H1 (cell line): ENCODE results near the gene NOSIP. TPM values are rescaled to one million over a fixed set of nuclear protein-coding genes. Genes with fewer than 3 reads are reported as not detected.

Source experiments
- CTCF ChIA-PET: fragments of 300-600 bp; sonication (Branson Sonifier 250); formaldehyde crosslinking; loops from one replicate; lab custom pipeline; 2021; ENCODE audit not compliant: partially characterized antibody; lab: Charles Lee
- POLR2A ChIA-PET: fragments of 300-600 bp; sonication (Branson Sonifier 250); formaldehyde crosslinking; loops from one replicate; lab custom pipeline; 2021; ENCODE audit warnings: inconsistent platforms; ENCODE audit not compliant: partially characterized antibody; lab: Charles Lee
- DNase-seq, 2 experiments: peaks; one replicate each; pipeline versions ENCODE4 v3.0.0 to v3.0.0-alpha.2; 2010 to 2022; ENCODE audit warnings: low spot score in 2 of 2, low read depth in 1 of 2, mixed read lengths in 1 of 2
- FAIRE-seq: peaks from 2 replicates; lab custom pipeline; 2011; peaks lifted over from hg19 to GRCh38; lab: Jason Lieb, UNC
- H2AFZ ChIP-seq: 2 replicates; pipeline ENCODE4 v1.8.1; 2012; ENCODE audit warnings: low read length, inconsistent platforms
- H2AK5ac ChIP-seq: 2 replicates; pipeline ENCODE4 v1.6.1; 2013; ENCODE audit warnings: low read depth, low read length
- H2BK120ac ChIP-seq: replicated peaks from 2 replicates; pipeline ENCODE3; 2013; ENCODE audit warnings: low read depth, low read length, inconsistent platforms
- H2BK12ac ChIP-seq: 2 replicates; pipeline ENCODE4 v1.6.1; 2013; ENCODE audit warnings: low read depth, low read length
- H2BK15ac ChIP-seq: 2 replicates; pipeline ENCODE4 v1.6.1; 2013; ENCODE audit warnings: low read length
- H2BK20ac ChIP-seq: 2 replicates; pipeline ENCODE4 v1.6.1; 2013; ENCODE audit warnings: low read length
- H2BK5ac ChIP-seq: 2 replicates; pipeline ENCODE4 v1.6.1; 2013; ENCODE audit warnings: low read depth, low read length
- H3K14ac ChIP-seq: 2 replicates; pipeline ENCODE4 v1.6.1; 2013; ENCODE audit warnings: inconsistent platforms; ENCODE audit not compliant: insufficient read length
- H3K18ac ChIP-seq: 2 replicates; pipeline ENCODE4 v1.6.1; 2013; ENCODE audit warnings: low read length; ENCODE audit errors: extremely low read depth
- H3K23ac ChIP-seq: 2 replicates; pipeline ENCODE4 v1.6.1; 2013; ENCODE audit warnings: inconsistent platforms; ENCODE audit not compliant: insufficient read length
- H3K23me2 ChIP-seq: 2 replicates; pipeline ENCODE4 v1.6.1; 2013; ENCODE audit warnings: low read depth, low read length
- H3K27ac ChIP-seq: 2 replicates; pipeline ENCODE4 v1.6.1; 2011; ENCODE audit warnings: low read depth, low read length, inconsistent platforms
- H3K27me3 ChIP-seq, 4 experiments: replicated peaks in 1 of 4; 1 replicate in 1 of 4; 2 replicates in 3 of 4; pipeline versions ENCODE4 v1.6.1 to v1.8.1; 2011 to 2013; ENCODE audit warnings: low read length in 3 of 4, mild to moderate bottlenecking in 3 of 4, inconsistent platforms in 2 of 4, mixed read lengths in 2 of 4, moderate library complexity in 1 of 4; ENCODE audit not compliant: control insufficient read depth in 3 of 4, insufficient read depth in 3 of 4; ENCODE audit errors: extremely low read depth in 1 of 4
- H3K36me3 ChIP-seq, 4 experiments: 2 replicates each; pipeline versions ENCODE4 v1.6.1 to v1.8.1; 2011 to 2013; ENCODE audit warnings: mild to moderate bottlenecking in 4 of 4, low read length in 3 of 4, moderate library complexity in 2 of 4, control low read depth in 1 of 4, inconsistent platforms in 1 of 4; ENCODE audit not compliant: insufficient read depth in 4 of 4, control insufficient read depth in 2 of 4
- H3K4ac ChIP-seq: replicated peaks from 2 replicates; pipeline ENCODE3; 2013; ENCODE audit warnings: low read length, low read depth, mixed read lengths, inconsistent platforms; ENCODE audit not compliant: insufficient read length
- H3K4me1 ChIP-seq, 4 experiments: replicated peaks in 1 of 4; 1 replicate in 1 of 4; 2 replicates in 3 of 4; pipeline versions ENCODE4 v1.6.1 to v1.8.1; 2011 to 2013; ENCODE audit warnings: low read length in 3 of 4, inconsistent platforms in 2 of 4, mixed read lengths in 1 of 4; ENCODE audit not compliant: insufficient read depth in 4 of 4, control insufficient read depth in 3 of 4
- H3K4me2 ChIP-seq, 2 experiments: 2 replicates each; pipeline versions ENCODE4 v1.6.1 to v1.8.1; 2011 to 2013; ENCODE audit warnings: low read depth in 2 of 2, low read length in 2 of 2, control low read depth in 1 of 2, inconsistent platforms in 1 of 2, mild to moderate bottlenecking in 1 of 2; ENCODE audit not compliant: insufficient read depth in 1 of 2
- H3K4me3 ChIP-seq, 4 experiments: fragments of 200-600, 300-600 bp in 1 of 4; sonication (generic), shearing (Covaris generic), sonication (Bioruptor Twin) in 1 of 4; 2 replicates each; pipeline versions ENCODE4 v1.5.1 to v1.8.1; 2011 to 2016; ENCODE audit warnings: low read length in 4 of 4, low read depth in 3 of 4, control low read depth in 2 of 4, inconsistent platforms in 2 of 4, mild to moderate bottlenecking in 2 of 4, mixed read lengths in 1 of 4, moderate library complexity in 1 of 4; ENCODE audit not compliant: insufficient read depth in 2 of 4; ENCODE audit errors: extremely low read depth in 1 of 4
- H3K56ac ChIP-seq: replicated peaks from 2 replicates; pipeline ENCODE3; 2013; ENCODE audit warnings: low read depth, mild to moderate bottlenecking, mixed read lengths, low read length, inconsistent platforms; ENCODE audit not compliant: insufficient read length
- H3K79me1 ChIP-seq: 2 replicates; pipeline ENCODE4 v1.6.1; 2013; ENCODE audit warnings: low read depth, low read length, control low read depth
- H3K79me2 ChIP-seq, 2 experiments: 2 replicates each; pipeline versions ENCODE4 v1.6.1 to v1.8.1; 2012 to 2013; ENCODE audit warnings: low read length in 2 of 2, mild to moderate bottlenecking in 2 of 2, inconsistent platforms in 1 of 2; ENCODE audit not compliant: insufficient read depth in 2 of 2, control insufficient read depth in 1 of 2
- H3K9ac ChIP-seq, 4 experiments: replicated peaks in 1 of 4; 1 replicate in 1 of 4; 2 replicates in 3 of 4; pipeline versions ENCODE4 v1.6.1 to v1.8.1; 2011 to 2013; ENCODE audit warnings: low read depth in 3 of 4, low read length in 3 of 4, control low read depth in 2 of 4, mild to moderate bottlenecking in 2 of 4, moderate library complexity in 2 of 4, inconsistent platforms in 1 of 4; ENCODE audit errors: extremely low read depth in 1 of 4
- H3K9me3 ChIP-seq, 2 experiments: 2 replicates each; pipeline versions ENCODE4 v1.6.1 to v1.8.1; 2012 to 2013; ENCODE audit warnings: mild to moderate bottlenecking in 2 of 2, moderate library complexity in 2 of 2, control low read depth in 1 of 2, inconsistent platforms in 1 of 2, low read depth in 1 of 2, low read length in 1 of 2, mixed read lengths in 1 of 2; ENCODE audit not compliant: insufficient read depth in 2 of 2
- H4K20me1 ChIP-seq, 2 experiments: replicated peaks in 1 of 2; 2 replicates each; pipeline versions ENCODE3 to v1.8.1; 2011 to 2013; ENCODE audit warnings: inconsistent platforms in 2 of 2, low read length in 2 of 2, mild to moderate bottlenecking in 1 of 2; ENCODE audit not compliant: insufficient read depth in 2 of 2, control insufficient read depth in 1 of 2
- H4K5ac ChIP-seq: 2 replicates; pipeline ENCODE4 v1.6.1; 2013; ENCODE audit warnings: low read length, low read depth, mixed read lengths, inconsistent platforms; ENCODE audit not compliant: insufficient read length
- H4K8ac ChIP-seq: 2 replicates; pipeline ENCODE4 v1.8.0; 2013; ENCODE audit warnings: mild to moderate bottlenecking, moderate library complexity, low read length, inconsistent platforms; ENCODE audit not compliant: insufficient read depth; ENCODE audit errors: extremely low read depth
- H4K91ac ChIP-seq: replicated peaks from 2 replicates; pipeline ENCODE3; 2013; ENCODE audit warnings: low read length, mixed read lengths, inconsistent platforms; ENCODE audit not compliant: insufficient read length
- CREB1 ChIP-seq: IDR thresholded peaks from 2 replicates; pipeline ENCODE4 v1.6.1; 2012; ENCODE audit warnings: inconsistent platforms
- GTF2F1 ChIP-seq: IDR thresholded peaks from 2 replicates; pipeline ENCODE4 v1.6.1; 2012; ENCODE audit warnings: low read depth, low read length, improper control_type of control experiment, borderline replicate concordance
- NANOG ChIP-seq: IDR thresholded peaks from 2 replicates; pipeline ENCODE4 v1.6.1; 2011; ENCODE audit warnings: low read length, low read depth, mild to moderate bottlenecking, inconsistent platforms; ENCODE audit not compliant: insufficient read depth, poor library complexity, severe bottlenecking
- PHF8 ChIP-seq: fragments of 200-600 bp; sonication (generic); conservative IDR thresholded peaks from 2 replicates; pipeline ENCODE4 v1.7.1; 2012; ENCODE audit warnings: low read depth, mild to moderate bottlenecking, inconsistent platforms, low read length, moderate library complexity
- RBBP5 ChIP-seq: IDR thresholded peaks from 2 replicates; pipeline ENCODE4 v1.7.1; 2012; ENCODE audit warnings: low read depth, mild to moderate bottlenecking, inconsistent platforms, low read length, moderate library complexity, borderline replicate concordance
- SP1 ChIP-seq: IDR thresholded peaks from 2 replicates; pipeline ENCODE4 v1.6.1; 2011; ENCODE audit warnings: low read depth, low read length
- WGBS, 2 experiments: shearing (Covaris generic) in 1 of 2; methylation state at CpG; one replicate each; pipeline versions ENCODE4 v1.1.6 to v1.1.7; 2013 to 2015; ENCODE audit warnings: low lambda C conversion rate in 2 of 2, mixed read lengths in 2 of 2, inconsistent platforms in 1 of 2, low coverage in 1 of 2, missing lambda C conversion rate in 1 of 2; ENCODE audit not compliant: insufficient replicate concordance in 2 of 2, insufficient coverage in 1 of 2, insufficient read length in 1 of 2; ENCODE audit errors: extremely low coverage in 1 of 2, missing lambda C conversion rate in 1 of 2; 5-methylcytosine and 5-hydroxymethylcytosine counted together
- long read RNA-seq, 2 experiments: library from RNA in 1 of 2; library from capped mRNA in 1 of 2; stranded (forward); transcript quantifications; one replicate each; pipeline ENCODE4 v2.0.0, GENCODE V29; 2021; ENCODE audit warnings: inconsistent platforms in 1 of 2
- polyA minus RNA-seq, 3 experiments: library from RNA; depleted of rRNA, polyadenylated mRNA; stranded (reverse); fragments of >200 nt; gene quantifications; 1 replicate in 2 of 3; 2 replicates in 1 of 3; pipeline ENCODE4 v1.2.3, GENCODE V29; 2011
- polyA plus RNA-seq, 7 experiments: library from polyadenylated mRNA; depleted of rRNA in 3 of 7; stranded (reverse) in 5 of 7; unstranded in 2 of 7; fragments of >200 nt in 5 of 7; fragments of 200-250 nt in 2 of 7; gene quantifications; 1 replicate in 5 of 7; 2 replicates in 1 of 7; 4 replicates in 1 of 7; pipeline versions ENCODE4 v1.2.1 to v1.2.3, GENCODE V29; 2011 to 2013; ENCODE audit warnings: missing spikeins in 2 of 7, mixed read lengths in 2 of 7
- total RNA-seq: library from RNA; stranded (reverse); fragmentation: NEBNext Ultra II Directional; extraction: Animal tissue kit (Norgen Biotek cat#: 25700); gene quantifications from 2 replicates; pipeline ENCODE4 v1.2.1, GENCODE V29; 2021

The NOSIP gene, protein sequence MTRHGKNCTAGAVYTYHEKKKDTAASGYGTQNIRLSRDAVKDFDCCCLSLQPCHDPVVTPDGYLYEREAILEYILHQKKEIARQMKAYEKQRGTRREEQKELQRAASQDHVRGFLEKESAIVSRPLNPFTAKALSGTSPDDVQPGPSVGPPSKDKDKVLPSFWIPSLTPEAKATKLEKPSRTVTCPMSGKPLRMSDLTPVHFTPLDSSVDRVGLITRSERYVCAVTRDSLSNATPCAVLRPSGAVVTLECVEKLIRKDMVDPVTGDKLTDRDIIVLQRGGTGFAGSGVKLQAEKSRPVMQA
- total RNA-seq = 85.1 and 93.8 TPM in 2 replicates
- 192 and 254 TPM in 2 replicates for polyA plus RNA-seq (2011; rRNA removed)
- polyA plus RNA-seq (2011; cell fraction: cytosol; rRNA removed) = 176 TPM
- 194 TPM for polyA plus RNA-seq (2011; cell fraction: nucleus; rRNA removed)
- 110 to 131 TPM (median 125 TPM) in 4 replicates for polyA plus RNA-seq (2012, experiment 1 of 2)
- polyA plus RNA-seq (2012, experiment 2 of 2) = 159 TPM
- 52.7 TPM for polyA plus RNA-seq (2013, experiment 1 of 2)
- polyA plus RNA-seq (2013, experiment 2 of 2) = 50.1 TPM
- 67.6 and 81.3 TPM in 2 replicates for polyA minus RNA-seq (2011; rRNA and poly(A)+ RNA removed)
- polyA minus RNA-seq (2011; cell fraction: cytosol; rRNA and poly(A)+ RNA removed) = 69.6 TPM
- 59.9 TPM for polyA minus RNA-seq (2011; cell fraction: nucleus; rRNA and poly(A)+ RNA removed)
- long read RNA-seq, experiment 1, transcript NOSIP-204 (9 exons, 1,005 nt) = major isoform, 26 of 63 reads
- long read RNA-seq, experiment 1, partial matches to known transcripts = 34 of 63 reads
- long read RNA-seq, experiment 1, other reads (novel, unspliced or antisense) = 1 of 63 reads
- long read RNA-seq, experiment 2, transcript NOSIP-204 (9 exons, 1,005 nt) = major isoform, 224 of 266 reads
- long read RNA-seq, experiment 2, transcript NOSIP-201 (9 exons, 1,000 nt) = minor isoform, 22 of 266 reads
- long read RNA-seq, experiment 2, partial matches to known transcripts = 3 of 266 reads
- long read RNA-seq, experiment 2, other reads (novel, unspliced or antisense) = 17 of 266 reads

DNA sequence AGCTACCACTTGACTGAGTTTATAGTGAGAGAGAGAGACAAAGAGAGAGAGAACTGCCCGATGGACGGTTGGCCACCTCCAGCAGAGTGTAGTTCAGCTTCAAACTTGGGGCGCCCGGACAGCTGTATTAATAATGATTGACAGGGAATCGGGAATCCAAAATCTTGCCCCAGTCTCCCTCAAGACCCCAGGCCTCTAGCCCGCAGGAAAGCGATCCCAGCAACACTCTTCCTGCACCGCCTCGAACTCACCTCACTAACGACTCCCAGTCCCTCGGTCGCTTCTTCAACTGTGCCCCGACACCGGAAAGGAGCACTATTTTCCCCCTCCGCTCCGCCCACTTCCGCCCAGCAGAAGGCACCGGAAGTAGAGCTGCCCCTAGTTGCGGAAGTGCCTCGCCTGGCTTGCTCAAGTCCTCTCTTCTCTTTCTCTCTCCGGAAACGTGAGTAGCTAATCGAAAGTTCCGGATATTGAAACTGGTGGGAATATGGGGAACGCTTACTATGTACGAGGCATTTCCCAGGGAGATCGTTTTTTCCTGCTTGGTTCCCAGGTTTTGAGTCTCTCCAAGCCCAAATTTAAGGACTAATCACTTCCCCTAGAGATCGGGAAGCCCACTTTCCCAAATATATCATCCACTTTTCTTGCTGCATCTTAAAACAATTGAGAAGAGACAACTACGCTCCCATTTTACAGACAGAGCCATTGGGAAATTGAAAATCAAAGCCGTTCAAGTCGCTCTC, at the start of gene NOSIP:
NOSIP (minus strand) TSS at position 293 of the 743 bp plus-strand sequence. CDS start 19,865 bp downstream, outside the sequence.
- Histone ChIP-seq H2BK12ac (no peak within 1 kb of the TSS), H4K5ac (no peak within 1 kb of the TSS), H4K20me1 (peaks cover 0 to 1% of the 10 kb centered on the region in 2 experiments), H4K8ac (peak within 1 kb of the TSS; percentile 72), H3K79me2 (peaks cover 5 to 34% of the 10 kb centered on the region in 2 experiments), H3K56ac (no peak within 1 kb of the TSS), H3K14ac (no peak within 1 kb of the TSS), H3K9ac (peak within 1 kb of the TSS; percentile 81 to 90 (median 84)), H2AK5ac (0 out of 2 replicates have a peak within 1 kb of the TSS, but pooled peaks have one; percentile 34), H3K18ac (peak within 1 kb of the TSS; percentile 75; the same call in 1 of the 2 replicates), H4K91ac (peak within 1 kb of the TSS; percentile 36), H2AFZ (peak within 1 kb of the TSS; percentile 63; the same call in 1 of the 2 replicates), H3K27ac (peak within 1 kb of the TSS; percentile 51), H3K9me3 (no peaks in the 10 kb centered on the region), H3K4me2 (peak within 1 kb of the TSS; percentile 75 to 90), H3K23ac (no peak within 1 kb of the TSS), H3K79me1 (peaks cover 2% of the 10 kb centered on the region; the same call in 1 of the 2 replicates), H2BK5ac (peak within 1 kb of the TSS; percentile 86; the same call in 1 of the 2 replicates), H3K23me2 (peaks cover 4% of the 10 kb centered on the region), H3K36me3 (no peaks in the 10 kb centered on the region; a peak in 2 of 8 replicates), H3K4me1 (peaks cover 2 to 19% (median 8%) of the 10 kb centered on the region in 4 experiments), H2BK20ac (no peak within 1 kb of the TSS), H2BK120ac (no peak within 1 kb of the TSS), H2BK15ac (peak within 1 kb of the TSS; percentile 88; the same call in 1 of the 2 replicates), H3K27me3 (no peaks in the 10 kb centered on the region), H3K4ac (peak within 1 kb of the TSS; percentile 50), H3K4me3 (peak within 1 kb of the TSS; percentile 87 to 99 (median 92))
- DNase-seq = peak; percentile 89 to 95
- 5% methylated on average over 31 of the region's 31 CpGs; no CpG with 5 or more reads in 1 of the 2 experiments for WGBS, 2 experiments
- ChIA-PET CTCF (interaction anchor here (0.8 to 6.4 kb wide), 6 partner anchors 10 to 74 kb away, joined by 3 to 55 read pairs (median 3); no protein-coding TSS in a partner anchor), POLR2A (interaction anchor here (0.6 to 5.4 kb wide), 42 partner anchors 10 to 290 kb away, joined by 3 to 45 read pairs (median 4); partner anchors contain the start of genes BCL2L12, IRF3, PIH1D1 and PRMT1)
- FAIRE-seq = peak; percentile 62
- TF ChIP-seq SP1 (peak; percentile 93), PHF8 (peak; percentile 80; the same call in 1 of the 2 replicates), GTF2F1 (peak; percentile 60; the same call in 1 of the 2 replicates), NANOG (no peak), RBBP5 (0 out of 2 replicates have a peak, but pooled peaks have one; percentile 71), CREB1 (0 out of 2 replicates have a peak, but pooled peaks have one; percentile 37)
